Activated T-cell treated with anti-CD3 and anti-CD28 coated beads for 48 hours (primary cell): ENCODE data around the gene WWOX.

Experiments
- DNase-seq: peaks from one replicate; pipeline ENCODE4 v3.0.0-alpha.2; 2020; ENCODE audit warnings: low read depth

The WWOX gene

GRCh38 chr16:78274771-78275170 is 175.3 kb downstream of the WWOX start:
- no peak for DNase-seq

- DNase-seq, result no peak
Observed at GRCh38 chr16:78275420-78275819, 176.0 kb downstream of the WWOX start.

- DNase-seq, result no peak
Observed at GRCh38 chr16:78277321-78278055, 178.0 kb downstream of the WWOX start.

GRCh38 chr16:78278056-78278450 is 178.6 kb downstream of the WWOX start:
- DNase-seq, result no peak

- DNase-seq, result no peak
Observed at GRCh38 chr16:78281115-78281514, 181.7 kb downstream of the WWOX start.

- no peak for DNase-seq
Observed at GRCh38 chr16:78283548-78284251, 184.2 kb downstream of the WWOX start.

- DNase-seq, result no peak
Observed at GRCh38 chr16:78284326-78284725, 184.9 kb downstream of the WWOX start.

GRCh38 chr16:78284957-78285434 is 185.5 kb downstream of the WWOX start:
- DNase-seq, result no peak

GRCh38 chr16:78285437-78285922 is 186.0 kb downstream of the WWOX start:
- DNase-seq, result no peak

GRCh38 chr16:78286065-78286464 is 186.6 kb downstream of the WWOX start:
- DNase-seq, result no peak

GRCh38 chr16:78288888-78289287 is 189.4 kb downstream of the WWOX start:
- DNase-seq, result no peak

GRCh38 chr16:78289373-78289772 is 189.9 kb downstream of the WWOX start:
- DNase-seq, result no peak

GRCh38 chr16:78289844-78290277 is 190.4 kb downstream of the WWOX start:
- DNase-seq, result no peak

GRCh38 chr16:78290395-78290794 is 190.9 kb downstream of the WWOX start:
- DNase-seq, result no peak

- DNase-seq, result no peak
Observed at GRCh38 chr16:78290872-78291591, 191.6 kb downstream of the WWOX start.

- DNase-seq, result no peak
Observed at GRCh38 chr16:78291604-78292003, 192.2 kb downstream of the WWOX start.

GRCh38 chr16:78292086-78292843 is 192.8 kb downstream of the WWOX start:
- DNase-seq, result no peak

- DNase-seq, result no peak
Observed at GRCh38 chr16:78292844-78293380, 193.5 kb downstream of the WWOX start.

- no peak for DNase-seq
Observed at GRCh38 chr16:78294538-78295225, 195.2 kb downstream of the WWOX start.

GRCh38 chr16:78297066-78297666 is 197.7 kb downstream of the WWOX start:
- DNase-seq, result no peak

GRCh38 chr16:78298986-78299385 is 199.5 kb downstream of the WWOX start:
- DNase-seq, result no peak
